ENCODE results near the gene PPP1R9A.

Gene PPP1R9A

DNA sequence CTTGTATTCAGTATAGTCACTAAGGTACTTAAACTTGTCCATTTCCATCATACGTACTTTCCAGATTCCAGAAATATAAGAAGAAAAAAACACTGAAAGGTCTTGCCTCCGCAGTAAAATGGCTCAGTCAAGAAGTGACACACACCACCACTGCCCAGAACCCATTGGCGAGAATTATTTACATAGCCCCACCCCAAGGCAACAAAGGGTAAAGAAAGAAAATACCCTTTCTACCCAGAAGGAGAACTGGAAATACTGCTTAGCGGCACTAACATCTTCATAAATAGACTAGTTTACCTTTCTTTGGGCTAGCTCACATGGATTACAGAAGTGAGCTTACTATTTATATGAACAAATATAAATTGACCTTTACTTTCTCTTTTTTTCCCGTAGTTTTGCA lies 194.0 kb downstream of the PPP1R9A start:
- DNase-seq, result no peak

DNA sequence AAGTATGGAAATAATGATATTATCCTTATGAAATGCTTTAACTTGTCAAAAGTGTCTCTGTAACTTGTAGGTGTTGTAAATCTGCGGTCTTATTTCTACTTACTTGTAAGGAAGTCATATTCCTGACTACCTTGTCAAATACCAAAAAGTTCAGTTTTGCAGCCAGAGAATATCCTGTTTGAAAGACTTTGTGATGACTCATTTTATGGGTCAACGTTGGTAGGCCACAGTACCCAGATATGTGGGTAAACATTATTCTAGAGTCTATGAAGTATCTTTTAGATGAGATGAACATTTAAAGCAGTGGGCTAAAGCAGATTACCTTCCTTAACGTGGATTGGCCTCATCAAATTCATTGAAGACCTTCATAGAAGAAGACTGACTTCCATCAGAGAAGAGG lies 195.3 kb downstream of the PPP1R9A start:
- peak; percentile 9 for DNase-seq

DNA sequence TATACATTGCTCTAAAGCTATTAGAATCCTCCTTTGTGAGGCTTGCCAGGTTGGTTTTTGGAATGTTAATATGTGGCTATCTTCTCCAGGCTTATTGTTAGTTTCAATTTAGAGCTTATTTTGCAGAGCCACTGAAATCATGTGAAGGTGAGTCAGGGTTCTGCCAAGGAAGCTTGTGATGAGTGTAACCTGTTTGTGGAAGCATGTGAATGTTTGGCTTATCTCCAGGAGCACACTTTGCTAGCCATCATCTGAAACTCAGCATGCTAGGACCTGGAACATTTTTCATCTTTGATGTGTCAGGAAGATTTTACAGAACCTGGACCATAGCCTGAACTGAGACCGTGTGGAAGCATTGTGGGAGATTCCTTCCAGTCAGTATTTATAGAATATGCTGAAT lies 197.3 kb downstream of the PPP1R9A start:
- DNase-seq, result peak; percentile 2

- no peak for DNase-seq
Measured at GRCh38 chr7:95105627-95106026, 198.2 kb downstream of the PPP1R9A start.

DNA sequence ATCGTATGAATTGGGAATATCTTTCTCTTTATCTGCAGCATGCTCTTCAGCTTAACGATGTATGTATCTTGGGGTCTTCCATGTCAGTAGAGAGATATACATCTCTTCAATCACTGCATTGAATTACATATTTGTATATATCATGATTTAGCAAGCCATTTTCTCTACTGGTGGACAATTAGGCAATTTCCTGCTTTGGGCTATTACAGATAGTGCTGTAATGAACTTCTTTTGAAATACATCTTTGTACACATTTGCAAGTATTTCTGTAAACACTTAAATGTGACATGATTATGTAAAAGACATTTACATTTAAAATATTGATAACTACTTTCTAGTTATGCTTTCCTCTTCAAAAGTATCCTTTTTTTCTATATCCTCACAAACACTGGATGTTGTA lies 199.0 kb downstream of the PPP1R9A start:
- no peak for DNase-seq

GRCh38 chr7:95110707-95111106 lies 203.3 kb downstream of the PPP1R9A start:
- no peak for DNase-seq

GRCh38 chr7:95113590-95113989 lies 206.2 kb downstream of the PPP1R9A start:
- no peak for DNase-seq

DNA sequence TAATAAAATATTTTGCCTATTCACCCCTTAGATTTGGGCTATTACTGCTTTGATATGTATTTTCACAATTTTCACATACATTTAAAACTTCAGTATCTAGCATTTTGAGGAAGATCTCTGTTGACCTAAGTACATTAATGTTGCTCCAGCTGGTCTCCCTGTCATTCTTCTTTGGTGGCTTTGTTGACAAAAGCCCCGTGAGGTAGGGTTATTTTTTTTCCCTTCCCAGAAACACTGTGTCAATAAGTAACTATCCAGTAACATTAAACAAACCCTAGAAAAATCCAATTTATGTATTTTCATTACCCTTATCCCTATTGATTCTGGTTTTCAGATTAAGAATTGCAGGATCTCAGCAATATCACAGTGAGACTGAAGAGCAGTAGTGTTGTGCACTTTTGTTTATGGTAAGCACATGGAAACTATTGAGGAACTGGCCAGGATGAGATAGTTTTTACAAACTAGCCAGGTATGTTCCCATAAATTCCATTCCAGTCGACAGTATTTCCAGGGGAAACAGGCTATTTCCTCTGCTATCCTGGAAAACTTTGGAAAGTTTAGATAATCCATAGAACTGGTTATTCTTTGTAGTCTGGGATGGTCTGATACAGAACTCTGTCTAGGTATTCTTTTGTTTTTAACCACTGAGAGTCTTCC lies 218.8 kb downstream of the PPP1R9A start:
- DNase-seq, result no peak

GRCh38 chr7:95132500-95132899 lies 225.1 kb downstream of the PPP1R9A start:
- no peak for DNase-seq

DNA sequence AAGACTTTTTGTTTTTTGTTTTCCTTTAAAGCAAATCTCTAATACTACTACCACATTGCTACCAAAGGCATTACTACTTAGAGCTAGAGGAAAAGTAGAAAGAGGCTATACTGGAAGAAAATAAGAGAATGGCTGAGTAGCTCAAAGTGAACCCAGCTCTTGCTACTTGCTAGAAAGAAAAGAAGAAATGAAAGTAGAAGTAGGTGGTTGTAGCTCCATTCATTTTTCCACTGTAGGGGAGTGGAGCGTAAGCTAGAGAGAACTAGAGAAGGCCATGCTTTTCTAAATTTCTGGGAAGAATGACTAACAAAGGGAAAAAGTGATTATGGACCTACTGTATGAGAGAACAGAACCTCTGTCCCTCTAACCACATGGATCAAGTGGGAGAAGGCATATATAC lies 232.5 kb downstream of the PPP1R9A start:
- no peak for DNase-seq

DNA sequence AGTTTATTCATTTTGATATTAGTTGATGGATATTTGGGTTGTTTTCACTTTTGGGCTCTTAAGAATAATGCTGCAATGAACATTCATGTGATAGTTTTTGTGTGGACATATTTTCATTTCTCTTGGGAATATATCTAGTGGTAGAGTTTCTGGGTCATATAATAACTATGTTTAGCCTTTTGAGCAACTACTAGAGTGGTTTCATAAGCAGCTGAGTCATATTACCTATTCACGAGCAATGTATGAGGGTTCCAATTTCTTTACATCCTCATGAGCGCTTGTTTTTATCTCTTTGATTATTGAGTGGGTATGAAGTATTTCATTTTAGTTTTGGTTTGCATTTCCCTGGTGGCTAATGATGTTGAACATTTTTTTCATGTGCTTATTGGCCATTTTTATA lies 234.4 kb downstream of the PPP1R9A start:
- DNase-seq, result peak; percentile 59

DNA sequence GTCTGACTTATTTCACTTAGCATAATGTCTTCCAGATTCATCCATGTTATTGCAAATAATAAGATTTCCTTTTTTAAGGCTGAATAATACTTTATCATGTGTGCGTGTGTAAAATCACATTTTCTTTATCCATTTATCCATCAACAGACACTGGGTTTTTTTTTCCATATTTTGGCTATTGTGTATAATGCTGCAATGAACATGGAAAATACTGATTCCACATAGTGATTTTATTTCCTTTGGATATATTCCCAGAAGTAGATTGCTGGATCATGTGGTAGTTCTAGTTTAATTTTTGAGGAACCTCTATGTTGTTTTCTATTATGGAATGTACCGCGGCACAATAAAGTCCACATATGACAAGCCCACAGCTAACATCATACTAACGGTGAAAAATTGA lies 236.9 kb downstream of the PPP1R9A start:
- no peak for DNase-seq

DNA sequence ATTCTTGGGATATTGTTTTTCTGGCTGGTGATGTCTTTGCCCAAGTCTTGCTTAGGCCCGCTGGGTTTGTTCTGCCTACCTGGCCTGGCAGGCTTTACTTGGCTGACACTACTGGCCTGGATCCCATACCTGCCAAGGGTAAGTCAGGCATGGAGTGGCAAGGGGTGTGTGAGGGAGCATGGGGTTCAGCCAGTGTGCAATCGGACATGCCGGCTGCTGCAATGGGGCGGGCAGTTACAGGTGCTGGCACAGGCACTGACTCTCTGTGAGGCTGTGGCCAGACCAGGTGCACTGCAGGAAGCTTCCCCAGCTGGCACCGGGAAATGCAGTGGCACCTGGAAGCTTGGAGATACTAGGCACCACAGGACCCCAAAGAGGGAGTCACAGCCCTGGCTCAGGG lies 248.6 kb downstream of the PPP1R9A start:
- DNase-seq, result no peak

DNA sequence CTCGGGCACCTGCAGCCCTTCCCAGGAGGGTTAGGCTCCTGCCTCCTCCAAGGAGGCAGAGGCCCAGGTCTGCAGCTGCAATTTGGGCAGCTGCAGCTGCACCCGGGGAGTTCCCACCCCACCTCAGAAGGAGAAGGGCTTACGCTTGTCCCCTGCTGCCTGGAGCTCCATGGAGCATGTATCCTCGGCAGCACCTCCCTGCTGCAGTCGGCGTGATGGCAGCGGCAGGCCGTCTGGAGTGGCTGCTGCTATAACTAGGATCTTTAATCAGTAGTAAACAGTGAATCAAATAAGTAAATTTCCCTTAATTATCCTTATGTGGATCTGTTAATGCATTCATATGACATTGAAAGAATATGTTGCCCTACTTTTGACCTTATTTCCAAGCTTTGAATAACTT lies 250.0 kb downstream of the PPP1R9A start:
- DNase-seq, result no peak

GRCh38 chr7:95169678-95170077 lies 262.3 kb downstream of the PPP1R9A start:
- peak; percentile 51 for DNase-seq

DNA sequence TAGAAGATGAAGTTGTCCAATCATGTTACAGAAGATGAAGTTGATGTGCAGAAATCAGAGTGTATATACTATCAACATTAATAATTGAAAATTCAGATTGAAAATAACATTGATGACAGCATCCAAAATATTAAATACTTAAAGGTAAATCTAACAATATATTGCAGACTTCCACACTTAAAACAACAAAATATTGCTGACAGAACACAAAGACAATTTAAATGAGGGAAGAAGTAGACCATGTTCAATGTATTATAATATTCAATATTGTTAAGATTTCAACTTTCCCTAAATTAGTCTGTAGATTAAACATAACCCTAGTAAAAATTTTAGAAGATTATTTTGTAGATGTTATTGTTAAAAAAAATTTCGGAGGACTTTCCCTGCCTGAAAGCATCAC lies 265.0 kb downstream of the PPP1R9A start:
- no peak for DNase-seq

- DNase-seq, result peak; percentile 32
Measured at GRCh38 chr7:95190515-95190914, 283.1 kb downstream of the PPP1R9A start.

DNA sequence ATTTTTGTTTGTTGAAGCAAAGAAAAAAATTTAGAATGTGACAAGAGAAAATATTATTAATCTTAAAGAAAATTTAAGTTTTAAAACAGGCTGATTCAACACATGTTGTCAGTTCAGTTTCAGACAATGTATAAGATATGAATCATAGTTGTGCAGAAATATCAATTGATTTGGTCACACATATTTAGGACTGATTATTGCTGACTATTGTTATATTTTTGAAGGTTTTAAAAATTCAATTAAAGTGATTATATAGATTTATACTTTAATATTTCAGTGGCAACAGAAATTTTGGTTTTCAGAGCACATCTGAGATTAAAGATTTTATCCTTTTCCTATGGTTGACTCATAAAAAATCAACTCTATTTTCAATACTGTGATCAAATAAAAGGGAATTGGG lies 284.4 kb downstream of the PPP1R9A start:
- no peak for DNase-seq

DNA sequence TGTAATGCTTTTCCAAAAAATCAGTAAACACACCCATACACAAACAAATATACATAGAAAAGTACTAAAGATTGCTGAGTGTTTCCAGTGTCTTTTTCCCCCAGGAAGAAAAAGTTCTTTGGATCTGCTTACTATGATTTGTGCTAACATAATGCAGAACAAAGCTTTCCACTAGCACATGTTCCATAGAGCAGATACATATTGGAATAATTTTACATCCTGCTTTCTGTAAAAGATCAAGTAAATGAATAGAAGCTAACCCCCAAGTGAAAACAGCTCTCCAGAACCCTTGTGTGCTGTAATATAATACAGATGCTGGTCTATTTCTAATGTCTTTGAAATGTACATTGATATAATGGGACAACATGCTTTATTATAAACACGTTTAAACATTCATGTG lies 291.5 kb downstream of the PPP1R9A start:
- no peak for DNase-seq

DNA sequence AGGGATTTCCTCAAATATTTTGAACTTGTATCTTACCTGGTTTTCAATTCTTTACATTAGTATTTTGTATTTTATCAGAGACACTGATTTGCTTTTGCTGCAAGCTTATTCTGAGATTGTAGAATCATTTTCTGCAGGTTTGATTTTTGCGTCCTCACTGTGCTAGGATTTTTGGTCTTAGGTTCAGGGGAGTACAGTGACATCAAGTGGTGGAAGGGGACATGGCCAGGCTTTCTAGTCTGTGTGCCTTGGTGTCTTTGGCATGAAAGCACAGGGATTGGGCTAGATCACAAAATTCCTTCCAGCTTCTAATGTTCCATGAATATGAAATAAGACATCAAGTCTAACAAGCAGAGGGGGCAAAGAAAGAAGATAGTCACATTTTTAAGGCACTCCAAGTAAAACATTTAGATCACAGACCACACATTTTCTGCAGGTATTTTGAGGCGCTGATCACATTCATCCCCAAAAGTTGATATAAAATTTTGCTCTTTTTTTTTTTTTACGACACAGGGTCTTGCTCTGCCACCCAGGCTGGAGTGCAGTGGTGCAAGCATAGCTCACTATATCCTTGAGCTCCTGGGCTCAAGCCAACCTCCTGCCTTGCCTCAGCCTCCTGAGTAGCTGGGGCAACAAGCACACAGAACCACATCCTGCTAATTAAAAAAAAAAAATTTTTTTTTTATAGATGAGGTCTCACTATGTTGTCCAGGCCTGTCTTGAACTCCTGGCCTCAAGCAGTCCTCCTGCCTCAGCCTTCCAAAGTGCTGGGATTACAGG lies 292.6 kb downstream of the PPP1R9A start:
- peak; percentile 62 for DNase-seq

DNA sequence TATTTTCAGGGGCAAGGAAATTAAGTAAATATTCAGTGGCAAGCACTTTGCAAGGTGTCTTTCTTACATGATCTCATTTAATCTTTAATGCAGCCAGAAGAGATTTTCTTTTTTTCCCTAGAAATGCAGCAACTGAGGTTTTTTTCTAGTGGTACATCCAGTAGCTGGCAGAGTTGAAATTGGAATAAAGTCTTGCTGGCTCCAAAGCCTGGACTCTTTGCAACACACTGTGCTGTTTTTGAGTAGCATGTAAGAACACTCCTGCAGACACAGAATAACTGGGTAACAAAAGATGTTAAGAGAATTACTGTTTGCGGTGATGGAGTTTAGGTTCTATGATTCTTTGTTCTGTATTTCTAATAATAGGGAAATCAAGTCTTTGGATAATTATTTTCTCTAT lies 293.3 kb downstream of the PPP1R9A start:
- no peak for DNase-seq

GRCh38 chr7:95201727-95202126 lies 294.3 kb downstream of the PPP1R9A start:
- no peak for DNase-seq

GRCh38 chr7:95204618-95205017 lies 297.2 kb downstream of the PPP1R9A start:
- no peak for DNase-seq

DNA sequence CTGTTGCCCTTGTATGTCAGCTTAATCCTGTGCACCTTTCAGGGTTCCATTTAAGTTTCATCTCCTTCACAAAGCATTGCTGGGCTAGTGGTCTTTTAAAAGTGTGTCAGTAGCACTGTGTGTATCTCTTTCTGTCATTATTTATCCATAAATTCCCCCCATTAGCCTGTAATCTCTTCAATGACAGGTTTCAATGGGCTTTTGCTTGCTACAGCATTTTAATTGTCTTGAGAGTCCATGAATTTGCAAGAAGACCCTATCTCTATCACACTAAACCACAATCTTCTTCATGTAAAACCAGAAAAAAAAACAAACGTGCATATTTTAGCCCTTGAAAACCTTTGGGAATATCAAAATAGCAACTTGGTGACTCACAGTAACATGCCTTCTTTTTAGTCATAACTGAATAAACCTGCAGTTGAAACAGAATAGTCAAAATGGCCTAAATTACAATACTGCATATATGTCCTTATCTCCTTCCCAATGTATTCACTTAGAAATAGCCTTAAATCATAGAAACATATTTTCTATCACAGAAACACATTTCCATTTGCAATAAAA lies 298.4 kb downstream of the PPP1R9A start:
- peak; percentile 91 for DNase-seq
